Upper lobe of left lung (tissue), 6 donors: ENCODE data around the gene SPATA31D1. TPM values are rescaled to one million over a fixed set of nuclear protein-coding genes. Genes with fewer than 3 reads are reported as not detected.

Experiments
- ATAC-seq, 2 donors: fragments of 200-7000 bp; cut with Tn5 transposase; one replicate each; pipeline ENCODE4 v1.9.1; 2022; ENCODE audit warnings: mild to moderate bottlenecking in 2 of 2, moderate library complexity in 2 of 2; ENCODE audit not compliant: low FRiP score in 2 of 2
- DNase-seq, 2 donors: peaks; one replicate each; pipeline ENCODE4 v3.0.0-alpha.2; 2019 to 2020
- H3K27ac ChIP-seq, 4 donors: fragments of 200-600 bp; sonication (generic); one replicate each; pipeline ENCODE4 v1.5.1; 2016 to 2019
- H3K27me3 ChIP-seq, 4 donors: fragments of 200-600 bp; sonication (generic); one replicate each; pipeline ENCODE4 v1.5.1; 2017 to 2019
- H3K36me3 ChIP-seq, 4 donors: fragments of 200-600 bp; sonication (generic); one replicate each; pipeline ENCODE4 v1.5.1; 2016 to 2019
- H3K4me1 ChIP-seq, 4 donors: fragments of 200-600 bp; sonication (generic); one replicate each; pipeline ENCODE4 v1.5.1; 2018 to 2019
- H3K4me3 ChIP-seq, 4 donors: fragments of 200-600 bp; sonication (generic); one replicate each; pipeline ENCODE4 v1.5.1; 2017 to 2019; ENCODE audit warnings: mild to moderate bottlenecking in 2 of 4, moderate library complexity in 1 of 4
- H3K9me3 ChIP-seq, 4 donors: fragments of 200-600 bp; sonication (generic); one replicate each; pipeline ENCODE4 v1.5.1; 2018 to 2019
- CTCF ChIP-seq, 6 experiments: fragments of 450-650 bp in 4 of 6; fragments of 200-600 bp in 2 of 6; sonication (generic) in 2 of 6; IDR thresholded peaks; one replicate each; pipeline ENCODE4 v1.5.1; 2016 to 2019; ENCODE audit warnings: antibody characterized with exemption in 6 of 6
- EP300 ChIP-seq, 4 donors: sonication (generic); formaldehyde crosslinking; IDR thresholded peaks; one replicate each; pipeline ENCODE4 v1.5.1; 2017; ENCODE audit warnings: antibody characterized with exemption in 4 of 4, control low read depth in 2 of 4
- POLR2A ChIP-seq, 4 donors: fragments of 450-650 bp; IDR thresholded peaks; one replicate each; pipeline ENCODE4 v1.5.1; 2016 to 2017; ENCODE audit warnings: antibody characterized with exemption in 4 of 4, mild to moderate bottlenecking in 2 of 4
- POLR2AphosphoS5 ChIP-seq, 2 donors: sonication (generic); formaldehyde crosslinking; IDR thresholded peaks; one replicate each; pipeline ENCODE4 v1.5.1; 2017; ENCODE audit warnings: antibody characterized with exemption in 2 of 2
- WGBS, 2 donors: methylation state at CpG; one replicate each; pipeline ENCODE4 v1.1.5; 2017 to 2018; 5-methylcytosine and 5-hydroxymethylcytosine counted together
- total RNA-seq, 6 donors: library from RNA; depleted of rRNA in 4 of 6; stranded (reverse); fragments of >200 nt in 4 of 6; gene quantifications; one replicate each; pipeline versions ENCODE4 v1.1.0 to v1.2.1, GENCODE V29; 2016 to 2021
- donor health status: DM: no; HTN: no; CAD: no; lungs with moderate emphysema.
- donor health status: DM: no; HTN: yes; CAD: no; lungs with severe emphysema.

The SPATA31D1 gene
- total RNA-seq, 6 donors from 2014 or later, result not detected

DNA sequence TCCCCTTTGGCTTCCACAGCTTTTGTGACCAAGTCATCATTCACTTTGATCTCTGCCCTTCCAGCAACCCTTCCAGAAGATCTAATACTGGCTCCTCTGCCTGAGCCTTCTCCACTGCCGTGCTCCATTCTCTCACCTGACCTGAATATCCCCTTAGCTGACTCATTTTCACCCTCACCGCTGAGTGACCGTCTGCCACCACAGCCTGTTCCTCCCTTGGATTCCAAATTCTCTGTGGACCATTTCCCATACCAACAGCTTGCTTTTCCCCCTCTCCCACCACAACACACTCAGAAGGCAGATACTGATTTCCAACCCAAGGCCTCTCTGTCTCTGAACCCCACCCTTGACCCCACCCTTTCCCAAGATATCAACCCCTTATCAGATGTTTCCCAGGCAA, 20.5 kb upstream of the SPATA31D1 start:
- 92 to 97% methylated on average over 3 of the region's 3 CpGs for WGBS, 2 donors
- no peaks in the 10 kb centered on the region for H3K27me3 ChIP-seq
- H3K4me3 ChIP-seq, result no peak overlapping the region
- H3K4me1 ChIP-seq, result no peaks in the 10 kb centered on the region
- TF ChIP-seq POLR2AphosphoS5 (IDR thresholded peaks at IDR 0.05), result no peak
- no peak for TF ChIP-seq EP300 (IDR thresholded peaks at IDR 0.05)
- no peak for TF ChIP-seq CTCF (IDR thresholded peaks at IDR 0.05)
- TF ChIP-seq POLR2A (IDR thresholded peaks at IDR 0.05), result no peak
- no peaks in the 10 kb centered on the region for H3K9me3 ChIP-seq
- H3K36me3 ChIP-seq, result no peaks in the 10 kb centered on the region
- H3K27ac ChIP-seq, result no peak overlapping the region
- DNase-seq (no peak), ATAC-seq (no peak)

DNA sequence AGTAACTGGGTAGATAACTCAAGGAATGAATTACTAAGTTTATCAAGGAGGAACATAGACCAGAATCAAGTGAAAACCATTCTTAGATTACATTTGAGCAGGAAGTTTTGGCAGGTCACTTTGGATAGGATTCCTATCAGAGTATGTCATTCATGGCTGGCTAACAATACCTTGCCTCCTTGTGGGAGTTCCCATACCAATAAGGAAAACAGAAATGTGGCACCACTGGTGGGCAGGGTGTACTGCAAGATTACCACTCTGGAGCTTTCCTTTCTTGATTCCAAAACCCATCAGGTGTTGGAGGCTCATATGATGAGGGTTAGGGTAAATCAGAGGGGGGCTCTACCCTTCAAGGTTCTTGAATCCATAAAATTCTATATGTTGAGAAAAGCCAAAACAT, 18.6 kb upstream of the SPATA31D1 start:
- Histone ChIP-seq H3K36me3 (no peaks in the 10 kb centered on the region), H3K27ac (no peak overlapping the region), H3K9me3 (no peaks in the 10 kb centered on the region), H3K4me1 (no peaks in the 10 kb centered on the region), H3K4me3 (no peak overlapping the region), H3K27me3 (no peaks in the 10 kb centered on the region)
- no peak for TF ChIP-seq POLR2A (IDR thresholded peaks at IDR 0.05)
- no peak for TF ChIP-seq POLR2AphosphoS5 (IDR thresholded peaks at IDR 0.05)
- TF ChIP-seq CTCF (IDR thresholded peaks at IDR 0.05), result no peak
- TF ChIP-seq EP300 (IDR thresholded peaks at IDR 0.05), result no peak
- no peak for DNase-seq
- no peak for ATAC-seq

GRCh38 chr9:81971727-81972126, 16.8 kb upstream of the SPATA31D1 start:
- ATAC-seq (no peak), DNase-seq (no peak)
- Histone ChIP-seq H3K9me3 (no peaks in the 10 kb centered on the region), H3K27me3 (no peaks in the 10 kb centered on the region), H3K36me3 (no peaks in the 10 kb centered on the region), H3K4me1 (no peaks in the 10 kb centered on the region), H3K27ac (no peak overlapping the region), H3K4me3 (no peak overlapping the region)
- no peak for TF ChIP-seq EP300 (IDR thresholded peaks at IDR 0.05)
- TF ChIP-seq POLR2A (IDR thresholded peaks at IDR 0.05), result no peak
- no peak for TF ChIP-seq POLR2AphosphoS5 (IDR thresholded peaks at IDR 0.05)
- no peak for TF ChIP-seq CTCF (IDR thresholded peaks at IDR 0.05)

DNA sequence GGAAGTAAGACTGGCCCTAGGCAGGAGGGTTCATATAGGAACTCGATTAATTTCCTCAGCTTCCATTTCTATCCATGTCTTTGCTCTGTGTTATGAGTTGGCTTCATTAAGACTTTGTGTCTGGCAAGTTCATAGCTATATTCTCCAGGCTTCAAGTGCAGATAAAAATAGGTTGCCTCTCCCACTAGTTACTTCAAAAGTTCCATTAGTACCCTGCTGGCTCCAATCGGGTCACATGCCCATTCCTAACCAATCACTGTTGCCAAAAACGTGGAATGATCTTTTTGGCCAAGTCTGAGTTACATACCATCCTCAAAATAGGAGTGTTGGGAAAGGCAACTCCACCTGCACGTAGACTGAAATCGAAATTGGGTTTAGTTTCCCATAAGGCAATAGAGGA, 13.8 kb upstream of the SPATA31D1 start:
- TF ChIP-seq CTCF (IDR thresholded peaks at IDR 0.05) (no peak), EP300 (IDR thresholded peaks at IDR 0.05) (no peak), POLR2A (IDR thresholded peaks at IDR 0.05) (no peak), POLR2AphosphoS5 (IDR thresholded peaks at IDR 0.05) (no peak)
- Histone ChIP-seq H3K36me3 (no peaks in the 10 kb centered on the region), H3K9me3 (peaks cover 0 to 3% (median 0%) of the 10 kb centered on the region in 4 donors), H3K4me3 (no peak overlapping the region), H3K4me1 (no peaks in the 10 kb centered on the region), H3K27me3 (no peaks in the 10 kb centered on the region), H3K27ac (no peak overlapping the region)
- WGBS, 2 donors, result 89 to 92% methylated on average over 5 of the region's 5 CpGs
- no peak for ATAC-seq
- DNase-seq, result no peak

- peaks cover 0 to 3% (median 0%) of the 10 kb centered on the region in 4 donors for H3K9me3 ChIP-seq
- ATAC-seq (no peak), DNase-seq (no peak)
- no peak overlapping the region for H3K4me3 ChIP-seq
- WGBS, 2 donors, result 91 to 95% methylated on average over 11 of the region's 11 CpGs
- no peaks in the 10 kb centered on the region for H3K36me3 ChIP-seq
- no peaks in the 10 kb centered on the region for H3K27me3 ChIP-seq
- no peak for TF ChIP-seq POLR2A (IDR thresholded peaks at IDR 0.05)
- TF ChIP-seq POLR2AphosphoS5 (IDR thresholded peaks at IDR 0.05), result no peak
- no peak for TF ChIP-seq CTCF (IDR thresholded peaks at IDR 0.05)
- TF ChIP-seq EP300 (IDR thresholded peaks at IDR 0.05), result no peak
- H3K27ac ChIP-seq, result no peak overlapping the region
- H3K4me1 ChIP-seq, result no peaks in the 10 kb centered on the region
Measured at GRCh38 chr9:81976351-81976750, 12.2 kb upstream of the SPATA31D1 start.
